ENCODE results near the gene DIP2B. TPM values are rescaled to one million over a fixed set of nuclear protein-coding genes. Genes with fewer than 3 reads are reported as not detected.

Gene DIP2B
- total and polyA plus RNA-seq, 9 donors, result 7.2 to 33.3 (median 19.2) TPM

- no peak for DNase-seq
- intact Hi-C loops (cut with DNase I), result no loop called here
- Histone ChIP-seq H3K9me3 (no peaks in the 10 kb centered on the region), H3K4me3 (no peak overlapping the region), H3K27ac (no peak overlapping the region), H3K36me3 (no peaks in the 10 kb centered on the region), H3K4me1 (ENCODE audit: insufficient read depth) (no peaks in the 10 kb centered on the region), H3K27me3 (no peaks in the 10 kb centered on the region)
- no peak for TF ChIP-seq CTCF (IDR thresholded peaks at IDR 0.05)
- TF ChIP-seq POLR2A (IDR thresholded peaks at IDR 0.05), result no peak
- no peak for TF ChIP-seq EP300 (IDR thresholded peaks at IDR 0.05)
- WGBS, 3 donors, result 73 to 79% (median 78%) methylated on average over 6 of the region's 6 CpGs
Observed at GRCh38 chr12:50699940-50700339, 195.2 kb downstream of the DIP2B start.

DNA sequence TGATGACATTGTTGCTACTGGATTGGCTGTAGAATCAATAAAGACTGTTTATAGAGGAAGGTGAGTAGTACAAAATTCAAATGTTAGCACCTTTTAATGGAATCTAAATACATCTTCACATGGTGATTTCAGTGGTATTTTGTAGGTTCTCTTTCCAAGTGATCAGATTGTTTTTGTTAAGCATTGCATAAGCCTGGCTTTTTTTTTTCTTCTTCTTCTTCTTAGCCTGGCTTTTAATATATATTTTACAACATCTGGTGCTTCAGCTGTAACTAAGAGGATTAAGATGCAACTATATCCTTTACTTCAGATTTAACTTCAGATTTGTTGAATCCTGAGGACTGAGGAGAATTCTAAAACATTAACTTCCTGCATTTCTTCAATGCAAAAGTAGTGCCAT lies 201.8 kb downstream of the DIP2B start:
- Histone ChIP-seq H3K27me3 (no peaks in the 10 kb centered on the region), H3K9me3 (no peaks in the 10 kb centered on the region), H3K27ac (no peak overlapping the region), H3K4me1 (ENCODE audit: insufficient read depth) (no peaks in the 10 kb centered on the region), H3K36me3 (no peaks in the 10 kb centered on the region), H3K4me3 (no peak overlapping the region)
- TF ChIP-seq CTCF (IDR thresholded peaks at IDR 0.05) (no peak), POLR2A (IDR thresholded peaks at IDR 0.05) (no peak), EP300 (IDR thresholded peaks at IDR 0.05) (no peak)
- DNase-seq, result no peak
- intact Hi-C loops (cut with DNase I), result no loop called here

- DNase-seq, result no peak
- 94 to 97% (median 95%) methylated on average over 7 of the region's 7 CpGs for WGBS, 3 donors
- TF ChIP-seq POLR2A (IDR thresholded peaks at IDR 0.05) (no peak), CTCF (IDR thresholded peaks at IDR 0.05) (no peak), EP300 (IDR thresholded peaks at IDR 0.05) (no peak)
- Histone ChIP-seq H3K36me3 (no peaks in the 10 kb centered on the region), H3K27me3 (no peaks in the 10 kb centered on the region), H3K27ac (no peak overlapping the region), H3K4me1 (ENCODE audit: insufficient read depth) (no peaks in the 10 kb centered on the region), H3K9me3 (no peaks in the 10 kb centered on the region), H3K4me3 (no peak overlapping the region)
- intact Hi-C loops (cut with DNase I), result no loop called here
Observed at GRCh38 chr12:50707396-50707795, 202.6 kb downstream of the DIP2B start.

- TF ChIP-seq CTCF (IDR thresholded peaks at IDR 0.05) (no peak), EP300 (IDR thresholded peaks at IDR 0.05) (no peak), POLR2A (IDR thresholded peaks at IDR 0.05) (no peak)
- no peaks in the 10 kb centered on the region for H3K36me3 ChIP-seq
- WGBS, 3 donors, result 91 to 98% (median 95%) methylated on average over 2 of the region's 2 CpGs
Observed at GRCh38 chr12:50708631-50709030, 203.8 kb downstream of the DIP2B start.

DNA sequence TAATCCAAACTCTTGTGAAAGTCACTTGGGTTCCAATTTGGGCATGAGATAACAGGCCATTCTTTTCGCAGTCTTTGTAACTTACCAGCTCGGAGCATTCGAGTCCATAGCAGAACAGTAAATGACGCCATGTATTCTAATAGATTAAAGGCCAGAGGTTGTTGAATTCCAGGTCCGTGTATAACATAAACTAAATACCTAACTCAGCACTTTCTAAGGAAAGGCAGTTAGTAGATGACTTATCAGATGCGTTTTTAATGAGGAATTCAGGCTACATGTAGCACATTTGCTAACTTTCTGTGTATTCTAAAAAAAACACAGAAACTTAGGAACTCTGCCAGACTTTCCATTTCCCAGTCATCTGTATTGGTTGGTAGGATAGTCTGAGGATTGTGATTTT lies 206.3 kb downstream of the DIP2B start:
- intact Hi-C loops (cut with DNase I), result no loop called here
- Histone ChIP-seq H3K9me3 (no peaks in the 10 kb centered on the region), H3K27me3 (no peaks in the 10 kb centered on the region), H3K36me3 (no peaks in the 10 kb centered on the region), H3K27ac (no peak overlapping the region), H3K4me3 (no peak overlapping the region), H3K4me1 (ENCODE audit: insufficient read depth) (no peaks in the 10 kb centered on the region)
- TF ChIP-seq POLR2A (IDR thresholded peaks at IDR 0.05), result no peak
- no peak for TF ChIP-seq CTCF (IDR thresholded peaks at IDR 0.05)
- TF ChIP-seq EP300 (IDR thresholded peaks at IDR 0.05), result no peak
- no peak for DNase-seq
- WGBS, 3 donors, result 83 to 95% (median 91%) methylated on average over 6 of the region's 6 CpGs

More at GRCh38 chr12:50708631-50709030, 203.8 kb downstream of the DIP2B start:
- intact Hi-C loops (cut with DNase I), result no loop called here
- H3K27me3 ChIP-seq, result no peaks in the 10 kb centered on the region
- no peak overlapping the region for H3K4me3 ChIP-seq
- no peak for DNase-seq
- no peaks in the 10 kb centered on the region for H3K9me3 ChIP-seq
- no peak overlapping the region for H3K27ac ChIP-seq
- H3K4me1 ChIP-seq (ENCODE audit: insufficient read depth), result no peaks in the 10 kb centered on the region

Data from ovary (tissue), 9 donors.